GM12892 (cell line): ENCODE results near the gene GALM.

Source experiments
- POLR2A ChIP-seq: IDR thresholded peaks from 2 replicates; pipeline ENCODE4 v1.6.1; 2011; ENCODE audit warnings: low read depth, low read length, control low read depth
- POLR2AphosphoS5 ChIP-seq: IDR thresholded peaks from 2 replicates; pipeline ENCODE4 v1.6.1; 2011; ENCODE audit warnings: low read depth, low read length, control low read depth
- TAF1 ChIP-seq: IDR thresholded peaks from 2 replicates; pipeline ENCODE4 v1.6.1; 2011; ENCODE audit warnings: low read depth, mild to moderate bottlenecking, control low read depth, low read length, borderline replicate concordance

DNA sequence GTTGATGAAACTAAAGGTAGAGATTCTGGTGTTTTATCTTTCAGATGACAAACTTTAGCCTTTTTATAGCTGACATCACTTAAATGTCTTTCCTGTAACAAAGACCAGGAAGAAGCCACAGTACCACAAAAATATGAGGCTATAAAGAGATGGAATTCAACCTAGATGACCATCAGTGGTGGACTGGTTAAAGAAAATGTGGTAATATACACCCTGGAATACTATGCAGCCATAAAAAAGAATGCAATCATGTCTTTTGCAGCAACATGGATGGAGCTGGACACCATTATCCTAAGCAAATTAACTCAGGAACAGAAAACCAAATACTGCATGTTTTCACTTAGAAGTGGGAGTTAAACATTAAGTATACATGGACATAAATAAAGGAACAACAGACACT is 44.9 kb upstream of the GALM start:
- TF ChIP-seq POLR2A = no peak
- no peak for TF ChIP-seq POLR2AphosphoS5
- no peak for TF ChIP-seq TAF1
